A549 (cell line): ENCODE data around the gene TMEM168.

Experiments used
- BHLHE40 ChIP-seq: IDR thresholded peaks from 2 replicates; pipeline ENCODE4 v1.6.1; 2012; ENCODE audit warnings: low read depth, low read length, inconsistent platforms
- CTCF ChIP-seq: fragments of >200 bp; sonication (Bioruptor Twin); formaldehyde crosslinking; IDR thresholded peaks from 3 replicates; pipeline ENCODE4 v1.5.1; 2016
- E2F6 ChIP-seq: IDR thresholded peaks from 2 replicates; pipeline ENCODE4 v1.6.1; 2012; ENCODE audit warnings: low read depth, borderline replicate concordance
- EP300 ChIP-seq, 2 experiments: fragments of >200 bp; sonication (Bioruptor Twin); formaldehyde crosslinking; IDR thresholded peaks; 2 replicates in 1 of 2; 3 replicates in 1 of 2; pipeline ENCODE4 v1.6.1; 2016 to 2017
- MAFK ChIP-seq: fragments of 450-650 bp; IDR thresholded peaks from 2 replicates; pipeline ENCODE4 v1.6.1; 2014; ENCODE audit not compliant: partially characterized antibody
- POLR2A ChIP-seq: IDR thresholded peaks from 2 replicates; pipeline ENCODE4 v1.6.1; 2012; ENCODE audit warnings: mild to moderate bottlenecking, low read length
- RARB ChIP-seq: fragments of 250-450 bp; sonication (Bioruptor Pico); IDR thresholded peaks from 2 replicates; pipeline ENCODE4 v1.8.0; 2021; ENCODE audit warnings: mild to moderate bottlenecking, moderate library complexity

DNA sequence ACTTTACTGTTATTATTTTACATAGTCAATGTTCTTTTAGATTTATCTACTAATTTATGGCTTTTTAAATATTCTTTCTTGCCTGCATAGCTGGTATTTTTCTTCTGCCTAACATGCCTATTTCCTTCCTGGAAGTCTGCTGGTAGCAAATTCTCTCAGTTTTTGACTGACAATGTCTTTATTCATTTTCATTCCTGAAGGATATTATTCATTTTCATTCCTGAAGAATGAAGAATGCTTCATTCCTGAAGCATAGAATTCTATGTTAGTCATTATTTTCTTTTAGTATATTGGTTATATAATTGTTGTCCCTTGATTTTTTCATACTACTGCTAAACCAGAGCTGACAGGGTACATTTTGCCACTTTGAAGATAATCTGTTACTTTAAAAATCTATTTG is 41.8 kb downstream of the TMEM168 start:
- no peak for TF ChIP-seq MAFK
- no peak for TF ChIP-seq EP300 (IDR thresholded peaks at IDR 0.05)
- TF ChIP-seq E2F6 = no peak
- no peak for TF ChIP-seq CTCF
- TF ChIP-seq RARB = no peak
- TF ChIP-seq POLR2A = no peak
- TF ChIP-seq BHLHE40 = no peak
